Measurements from ENCODE around the gene ABL1. TPM values are rescaled to one million over a fixed set of nuclear protein-coding genes. Genes with fewer than 3 reads are reported as not detected.

ABL1 gene
- total RNA-seq, 6 experiments from 2014 or later: 56.0 to 63.5 (median 62.8) TPM

- Mint-ChIP-seq H3K27me3 (ENCODE audit: insufficient read depth) (peaks cover 21% of the 10 kb centered on the region), H3K4me3 (no peak overlapping the region), H3K36me3 (ENCODE audit: low read depth) (no peaks in the 10 kb centered on the region), H3K4me1 (ENCODE audit: low read depth) (no peaks in the 10 kb centered on the region; the same call in 1 of the 2 replicates), H3K27ac (no peak overlapping the region), H3K9me3 (no peaks in the 10 kb centered on the region)
- TF ChIP-seq CTCF (IDR thresholded peaks at IDR 0.05): no peak
- no peak for DNase-seq
These were observed 64.1 kb downstream of the ABL1 start for GRCh38 chr9:130899051-130899748.

- no peak for DNase-seq
These were observed 65.8 kb downstream of the ABL1 start for GRCh38 chr9:130900701-130901497.

GRCh38 chr9:130901498-130902203 is 66.6 kb downstream of the ABL1 start:
- peak; percentile 11 for DNase-seq
- Mint-ChIP-seq H3K27ac (no peak overlapping the region), H3K27me3 (ENCODE audit: insufficient read depth) (peaks cover 24% of the 10 kb centered on the region), H3K4me3 (no peak overlapping the region), H3K4me1 (ENCODE audit: low read depth) (no peaks in the 10 kb centered on the region), H3K9me3 (no peaks in the 10 kb centered on the region), H3K36me3 (ENCODE audit: low read depth) (no peaks in the 10 kb centered on the region)
- no peak for TF ChIP-seq CTCF (IDR thresholded peaks at IDR 0.05)

More at GRCh38 chr9:130900701-130901497, 65.8 kb downstream of the ABL1 start:
- H3K9me3 Mint-ChIP-seq: no peaks in the 10 kb centered on the region
- no peaks in the 10 kb centered on the region for H3K4me1 Mint-ChIP-seq (ENCODE audit: low read depth)
- H3K36me3 Mint-ChIP-seq (ENCODE audit: low read depth): no peaks in the 10 kb centered on the region
- TF ChIP-seq CTCF (IDR thresholded peaks at IDR 0.05): no peak
- peaks cover 20% of the 10 kb centered on the region for H3K27me3 Mint-ChIP-seq (ENCODE audit: insufficient read depth)
- no peak overlapping the region for H3K27ac Mint-ChIP-seq
- H3K4me3 Mint-ChIP-seq: no peak overlapping the region

- Mint-ChIP-seq H3K27me3 (ENCODE audit: insufficient read depth) (peaks cover 22% of the 10 kb centered on the region), H3K4me1 (ENCODE audit: low read depth) (no peaks in the 10 kb centered on the region), H3K4me3 (no peak overlapping the region), H3K27ac (no peak overlapping the region), H3K36me3 (ENCODE audit: low read depth) (no peaks in the 10 kb centered on the region), H3K9me3 (no peaks in the 10 kb centered on the region)
- no peak for DNase-seq
- no peak for TF ChIP-seq CTCF (IDR thresholded peaks at IDR 0.05)
These were observed 67.4 kb downstream of the ABL1 start for GRCh38 chr9:130902204-130903185.
